HG03354 (cell line): ENCODE measurements around the gene CTSC.

Experiments used
- ATAC-seq: cut with Tn5 transposase; IDR thresholded peaks from one replicate; pipeline ENCODE4 v1.9.1; 2021; ENCODE audit warnings: mild to moderate bottlenecking; ENCODE audit not compliant: unreplicated experiment, poor library complexity, severe bottlenecking

CTSC gene

GRCh38 chr11:88337181-88337986 is at the start of gene CTSC:
Gene CTSC (minus strand): TSS chr11:88337736. CDS start chr11:88337672, 64 bp downstream.
- ATAC-seq, result peak; percentile 95

- no peak for ATAC-seq
Measured at GRCh38 chr11:88384669-88385005, 47.1 kb upstream of the CTSC start.

GRCh38 chr11:88384004-88384668 is 46.6 kb upstream of the CTSC start:
- ATAC-seq, result no peak

- ATAC-seq, result peak; percentile 75
Measured at GRCh38 chr11:88383447-88383846, 45.9 kb upstream of the CTSC start.

GRCh38 chr11:88379130-88379529 is 41.6 kb upstream of the CTSC start:
- no peak for ATAC-seq

- ATAC-seq, result no peak
Measured at GRCh38 chr11:88378422-88379066, 41.0 kb upstream of the CTSC start.

- no peak for ATAC-seq
Measured at GRCh38 chr11:88377646-88378045, 40.1 kb upstream of the CTSC start.

GRCh38 chr11:88377144-88377543 is 39.6 kb upstream of the CTSC start:
- no peak for ATAC-seq

GRCh38 chr11:88375927-88376470 is 38.5 kb upstream of the CTSC start:
- no peak for ATAC-seq

GRCh38 chr11:88370782-88371181 is 33.2 kb upstream of the CTSC start:
- no peak for ATAC-seq

GRCh38 chr11:88367310-88367709 is 29.8 kb upstream of the CTSC start:
- no peak for ATAC-seq

GRCh38 chr11:88363648-88364065 is 26.1 kb upstream of the CTSC start:
- peak; percentile 27 for ATAC-seq

GRCh38 chr11:88363004-88363403 is 25.5 kb upstream of the CTSC start:
- ATAC-seq, result no peak

GRCh38 chr11:88360141-88360540 is 22.6 kb upstream of the CTSC start:
- peak; percentile 43 for ATAC-seq

GRCh38 chr11:88359541-88359940 is 22.0 kb upstream of the CTSC start:
- peak; percentile 78 for ATAC-seq

- peak; percentile 0 for ATAC-seq
Measured at GRCh38 chr11:88359114-88359513, 21.6 kb upstream of the CTSC start.

- no peak for ATAC-seq
Measured at GRCh38 chr11:88358040-88358431, 20.5 kb upstream of the CTSC start.

GRCh38 chr11:88357323-88358039 is 19.9 kb upstream of the CTSC start:
- ATAC-seq, result peak; percentile 40

- no peak for ATAC-seq
Measured at GRCh38 chr11:88355887-88356286, 18.4 kb upstream of the CTSC start.

- no peak for ATAC-seq
Measured at GRCh38 chr11:88354912-88355311, 17.4 kb upstream of the CTSC start.
